ENCODE data around the gene SLC27A2. TPM values are rescaled to one million over a fixed set of nuclear protein-coding genes. Genes with fewer than 3 reads are reported as not detected.

SLC27A2 gene
- total and polyA plus RNA-seq, 7 experiments from 2014 or later, result 0.17 to 28.2 (median 0.43) TPM

- Histone ChIP-seq H3K4me3 (ENCODE audit: low read length) (no peak overlapping the region), H3K27ac (ENCODE audit: low read depth, low read length) (no peak overlapping the region), H3K4me1 (ENCODE audit: control insufficient read depth in 2 of 2, insufficient read depth in 2 of 2, low read length in 2 of 2) (no peaks in the 10 kb centered on the region), H3K36me3 (ENCODE audit: control insufficient read depth in 2 of 3, insufficient read depth in 3 of 3, low read length in 3 of 3) (no peaks in the 10 kb centered on the region), H3K9me3 (ENCODE audit: control insufficient read depth in 2 of 3, low read length in 3 of 3) (no peaks in the 10 kb centered on the region), H3K27me3 (ENCODE audit: control insufficient read depth in 2 of 2, insufficient read depth in 2 of 2, low read length in 2 of 2) (no peaks in the 10 kb centered on the region)
- CTCF ChIA-PET, result no interaction called here
- intact Hi-C loops (cut with micrococcal nuclease), result no loop called here
- POLR2A ChIA-PET, result interaction anchor here (0.6 kb wide), 1 partner anchor 12 kb away, joined by 4 read pairs; no protein-coding TSS in a partner anchor
- H3K27me3 Mint-ChIP-seq, result no peaks in the 10 kb centered on the region
- ATAC-seq (no peak), DNase-seq (no peak)
- H3K9me3 Mint-ChIP-seq, result no peaks in the 10 kb centered on the region
- H3K27ac Mint-ChIP-seq, result no peak overlapping the region
- H3K36me3 Mint-ChIP-seq, result peaks cover 0 to 39% (median 0%) of the 10 kb centered on the region in 5 donors
- no peak overlapping the region for H3K4me3 Mint-ChIP-seq
- no peaks in the 10 kb centered on the region for H3K4me1 Mint-ChIP-seq
These were observed 43.1 kb downstream of the SLC27A2 start for GRCh38 chr15:50225057-50225456.

GRCh38 chr15:50225938-50226337, 43.9 kb downstream of the SLC27A2 start:
- CTCF ChIA-PET, result no interaction called here

GRCh38 chr15:50227076-50227475, 45.1 kb downstream of the SLC27A2 start:
- Mint-ChIP-seq H3K36me3 (peaks cover 0 to 42% (median 0%) of the 10 kb centered on the region in 5 donors), H3K4me1 (no peaks in the 10 kb centered on the region), H3K27me3 (no peaks in the 10 kb centered on the region), H3K27ac (no peak overlapping the region), H3K9me3 (no peaks in the 10 kb centered on the region), H3K4me3 (no peak overlapping the region)
- no peaks in the 10 kb centered on the region for H3K9me3 ChIP-seq (ENCODE audit: control insufficient read depth in 2 of 3, low read length in 3 of 3)
- no peak for DNase-seq
- CTCF ChIA-PET, result no interaction called here
- no peak for ATAC-seq
- H3K36me3 ChIP-seq (ENCODE audit: control insufficient read depth in 2 of 3, insufficient read depth in 3 of 3, low read length in 3 of 3), result no peaks in the 10 kb centered on the region
- POLR2A ChIA-PET, result no interaction called here
- H3K4me1 ChIP-seq (ENCODE audit: control insufficient read depth in 2 of 2, insufficient read depth in 2 of 2, low read length in 2 of 2), result no peaks in the 10 kb centered on the region
- intact Hi-C loops (cut with micrococcal nuclease), result no loop called here
- no peaks in the 10 kb centered on the region for H3K27me3 ChIP-seq (ENCODE audit: control insufficient read depth in 2 of 2, insufficient read depth in 2 of 2, low read length in 2 of 2)
- H3K4me3 ChIP-seq (ENCODE audit: low read length), result no peak overlapping the region
- H3K27ac ChIP-seq (ENCODE audit: low read depth, low read length), result no peak overlapping the region

More at GRCh38 chr15:50225938-50226337, 43.9 kb downstream of the SLC27A2 start:
- H3K4me1 Mint-ChIP-seq, result no peaks in the 10 kb centered on the region
- Histone ChIP-seq H3K4me1 (ENCODE audit: control insufficient read depth in 2 of 2, insufficient read depth in 2 of 2, low read length in 2 of 2) (no peaks in the 10 kb centered on the region), H3K27ac (ENCODE audit: low read depth, low read length) (no peak overlapping the region), H3K36me3 (ENCODE audit: control insufficient read depth in 2 of 3, insufficient read depth in 3 of 3, low read length in 3 of 3) (no peaks in the 10 kb centered on the region), H3K9me3 (ENCODE audit: control insufficient read depth in 2 of 3, low read length in 3 of 3) (no peaks in the 10 kb centered on the region), H3K27me3 (ENCODE audit: control insufficient read depth in 2 of 2, insufficient read depth in 2 of 2, low read length in 2 of 2) (no peaks in the 10 kb centered on the region), H3K4me3 (ENCODE audit: low read length) (no peak overlapping the region)
- POLR2A ChIA-PET, result no interaction called here
- no peak for ATAC-seq
- no peaks in the 10 kb centered on the region for H3K27me3 Mint-ChIP-seq
- H3K4me3 Mint-ChIP-seq, result no peak overlapping the region
- peaks cover 0 to 44% (median 0%) of the 10 kb centered on the region in 5 donors for H3K36me3 Mint-ChIP-seq
- no peak for DNase-seq
- no peaks in the 10 kb centered on the region for H3K9me3 Mint-ChIP-seq
- no peak overlapping the region for H3K27ac Mint-ChIP-seq
- intact Hi-C loops (cut with micrococcal nuclease), result no loop called here

GRCh38 chr15:50228866-50229265, 46.9 kb downstream of the SLC27A2 start:
- ChIA-PET CTCF (no interaction called here), POLR2A (no interaction called here)
- H3K9me3 Mint-ChIP-seq, result no peaks in the 10 kb centered on the region
- intact Hi-C loops (cut with micrococcal nuclease), result no loop called here
- H3K4me1 ChIP-seq (ENCODE audit: control insufficient read depth in 2 of 2, insufficient read depth in 2 of 2, low read length in 2 of 2), result no peaks in the 10 kb centered on the region
- H3K27me3 Mint-ChIP-seq, result no peaks in the 10 kb centered on the region
- H3K27me3 ChIP-seq (ENCODE audit: control insufficient read depth in 2 of 2, insufficient read depth in 2 of 2, low read length in 2 of 2), result no peaks in the 10 kb centered on the region
- ATAC-seq, result no peak
- H3K36me3 ChIP-seq (ENCODE audit: control insufficient read depth in 2 of 3, insufficient read depth in 3 of 3, low read length in 3 of 3), result no peaks in the 10 kb centered on the region
- no peak for DNase-seq
- H3K27ac ChIP-seq (ENCODE audit: low read depth, low read length), result no peak overlapping the region
- H3K4me3 ChIP-seq (ENCODE audit: low read length), result no peak overlapping the region
- no peaks in the 10 kb centered on the region for H3K9me3 ChIP-seq (ENCODE audit: control insufficient read depth in 2 of 3, low read length in 3 of 3)
- H3K27ac Mint-ChIP-seq, result no peak overlapping the region
- peaks cover 0 to 8% (median 0%) of the 10 kb centered on the region in 7 donors for H3K4me1 Mint-ChIP-seq
- peaks cover 0 to 33% (median 0%) of the 10 kb centered on the region in 5 donors for H3K36me3 Mint-ChIP-seq
- H3K4me3 Mint-ChIP-seq, result no peak overlapping the region

GRCh38 chr15:50229336-50229735, 47.3 kb downstream of the SLC27A2 start:
- Mint-ChIP-seq H3K27me3 (no peaks in the 10 kb centered on the region), H3K9me3 (no peaks in the 10 kb centered on the region), H3K27ac (no peak overlapping the region), H3K4me3 (no peak overlapping the region), H3K4me1 (peaks cover 0 to 8% (median 0%) of the 10 kb centered on the region in 7 donors), H3K36me3 (peaks cover 0 to 34% (median 0%) of the 10 kb centered on the region in 5 donors)
- Histone ChIP-seq H3K36me3 (ENCODE audit: control insufficient read depth in 2 of 3, insufficient read depth in 3 of 3, low read length in 3 of 3) (no peaks in the 10 kb centered on the region), H3K9me3 (ENCODE audit: control insufficient read depth in 2 of 3, low read length in 3 of 3) (no peaks in the 10 kb centered on the region), H3K4me1 (ENCODE audit: control insufficient read depth in 2 of 2, insufficient read depth in 2 of 2, low read length in 2 of 2) (no peaks in the 10 kb centered on the region), H3K27ac (ENCODE audit: low read depth, low read length) (no peak overlapping the region), H3K4me3 (ENCODE audit: low read length) (no peak overlapping the region), H3K27me3 (ENCODE audit: control insufficient read depth in 2 of 2, insufficient read depth in 2 of 2, low read length in 2 of 2) (no peaks in the 10 kb centered on the region)
- CTCF ChIA-PET, result no interaction called here
- POLR2A ChIA-PET, result no interaction called here
- intact Hi-C loops (cut with micrococcal nuclease), result no loop called here
- ATAC-seq, result no peak
- DNase-seq, result no peak

GRCh38 chr15:50231761-50232160, 49.8 kb downstream of the SLC27A2 start:
- no peak overlapping the region for H3K4me3 ChIP-seq (ENCODE audit: low read length)
- H3K36me3 Mint-ChIP-seq, result peaks cover 0 to 38% (median 0%) of the 10 kb centered on the region in 5 donors
- ChIA-PET POLR2A (no interaction called here), CTCF (no interaction called here)
- no peaks in the 10 kb centered on the region for H3K9me3 Mint-ChIP-seq
- H3K4me1 ChIP-seq (ENCODE audit: control insufficient read depth in 2 of 2, insufficient read depth in 2 of 2, low read length in 2 of 2), result no peaks in the 10 kb centered on the region
- H3K4me1 Mint-ChIP-seq, result peaks cover 0 to 8% (median 0%) of the 10 kb centered on the region in 7 donors
- ATAC-seq, result no peak
- no peaks in the 10 kb centered on the region for H3K27me3 ChIP-seq (ENCODE audit: control insufficient read depth in 2 of 2, insufficient read depth in 2 of 2, low read length in 2 of 2)
- no peak for DNase-seq
- H3K27me3 Mint-ChIP-seq, result no peaks in the 10 kb centered on the region
- H3K27ac Mint-ChIP-seq, result no peak overlapping the region
- H3K36me3 ChIP-seq (ENCODE audit: control insufficient read depth in 2 of 3, insufficient read depth in 3 of 3, low read length in 3 of 3), result no peaks in the 10 kb centered on the region
- H3K9me3 ChIP-seq (ENCODE audit: control insufficient read depth in 2 of 3, low read length in 3 of 3), result no peaks in the 10 kb centered on the region
- intact Hi-C loops (cut with micrococcal nuclease), result no loop called here
- H3K4me3 Mint-ChIP-seq, result no peak overlapping the region
- H3K27ac ChIP-seq (ENCODE audit: low read depth, low read length), result no peak overlapping the region

GRCh38 chr15:50232791-50233190, 50.8 kb downstream of the SLC27A2 start:
- Mint-ChIP-seq H3K27ac (no peak overlapping the region), H3K4me1 (peaks cover 0 to 8% (median 0%) of the 10 kb centered on the region in 7 donors), H3K4me3 (no peak overlapping the region), H3K36me3 (peaks cover 0 to 28% (median 0%) of the 10 kb centered on the region in 5 donors), H3K9me3 (no peaks in the 10 kb centered on the region), H3K27me3 (no peaks in the 10 kb centered on the region)
- H3K9me3 ChIP-seq (ENCODE audit: control insufficient read depth in 2 of 3, low read length in 3 of 3), result no peaks in the 10 kb centered on the region
- ATAC-seq (no peak), DNase-seq (no peak)
- no peak overlapping the region for H3K27ac ChIP-seq (ENCODE audit: low read depth, low read length)
- no peaks in the 10 kb centered on the region for H3K4me1 ChIP-seq (ENCODE audit: control insufficient read depth in 2 of 2, insufficient read depth in 2 of 2, low read length in 2 of 2)
- ChIA-PET POLR2A (no interaction called here), CTCF (no interaction called here)
- no peaks in the 10 kb centered on the region for H3K36me3 ChIP-seq (ENCODE audit: control insufficient read depth in 2 of 3, insufficient read depth in 3 of 3, low read length in 3 of 3)
- no peak overlapping the region for H3K4me3 ChIP-seq (ENCODE audit: low read length)
- no peaks in the 10 kb centered on the region for H3K27me3 ChIP-seq (ENCODE audit: control insufficient read depth in 2 of 2, insufficient read depth in 2 of 2, low read length in 2 of 2)
- intact Hi-C loops (cut with micrococcal nuclease), result no loop called here
